Activated T-cell treated with anti-CD3 and anti-CD28 coated beads, Interleukin-2, amount 50 U/mL, for 4 hours (primary cell): ENCODE data around the gene MBP. TPM values are rescaled to one million over a fixed set of nuclear protein-coding genes. Genes with fewer than 3 reads are reported as not detected.
A peak's percentile ranks its signal among the peaks of the same experiment; 100 is the strongest.
"Not testable (repeated sequence)": the region's sequence is repeated elsewhere in the genome, so short reads cannot be mapped to it uniquely, and the experiment has no call there.

ENCODE experiments used
- ATAC-seq, 2 donors: fragments of 200-7000 bp; cut with Tn5 transposase; one replicate each; pipeline ENCODE4 v1.10.0; 2021
- DNase-seq: peaks from one replicate; pipeline ENCODE4 v3.0.0-alpha.2; 2020
- H3K27me3 Mint-ChIP-seq: one replicate; pipeline ENCODE4 v1.8.0; 2021; ENCODE audit warnings: low read depth, mixed read lengths
- H3K36me3 Mint-ChIP-seq: one replicate; pipeline ENCODE4 v1.8.0; 2022; ENCODE audit warnings: mixed read lengths; ENCODE audit not compliant: insufficient read depth
- H3K4me1 Mint-ChIP-seq: one replicate; pipeline ENCODE4 v1.8.0; 2021; ENCODE audit warnings: low read depth, mixed read lengths
- H3K4me3 Mint-ChIP-seq: one replicate; pipeline ENCODE4 v1.8.0; 2021; ENCODE audit warnings: mild to moderate bottlenecking, moderate library complexity, mixed read lengths
- H3K9me3 Mint-ChIP-seq: one replicate; pipeline ENCODE4 v1.8.0; 2021; ENCODE audit warnings: mixed read lengths
- total RNA-seq, 3 donors: library from RNA; stranded (reverse); gene quantifications; one replicate each; pipeline ENCODE4 v1.2.1, GENCODE V29; 2021

The MBP gene
- total RNA-seq, 3 donors from 2014 or later = 28.1 to 32.9 (median 32.3) TPM

DNA sequence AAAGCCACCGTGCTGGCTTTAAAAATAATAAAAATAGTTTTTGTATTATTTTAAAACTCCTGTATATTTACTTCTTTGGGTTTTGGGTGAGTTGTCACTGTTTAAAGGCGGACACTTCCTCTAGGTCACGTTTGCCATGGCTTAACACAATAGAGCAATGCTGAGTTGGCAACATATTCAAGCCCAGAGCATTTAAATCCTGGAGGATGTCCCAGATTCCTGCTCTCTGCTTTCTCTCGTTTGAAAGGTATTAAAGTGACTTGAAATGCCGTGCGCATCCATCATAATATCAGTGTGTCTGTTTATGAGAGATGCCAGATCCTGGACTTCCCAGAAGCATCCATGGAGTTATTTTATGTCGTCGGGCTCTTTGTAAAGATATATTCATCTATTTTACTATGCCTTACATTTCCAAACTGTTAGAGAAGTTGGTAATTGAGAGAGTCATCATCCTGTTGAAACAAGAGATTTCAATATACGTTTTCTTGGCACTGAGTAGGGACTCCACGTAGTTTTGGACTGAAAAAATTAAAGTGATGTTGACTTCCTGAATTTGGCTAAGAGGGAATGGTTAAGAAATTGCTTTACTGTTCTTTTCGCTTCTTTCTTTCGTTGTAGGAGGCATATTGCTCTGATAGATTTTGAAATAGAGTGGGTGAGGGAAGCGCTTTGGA lies 159.6 kb downstream of the MBP start:
- Mint-ChIP-seq H3K9me3 (no peaks in the 10 kb centered on the region), H3K27me3 (no peaks in the 10 kb centered on the region), H3K4me1 (peaks cover 2% of the 10 kb centered on the region), H3K36me3 (peaks cover 7% of the 10 kb centered on the region), H3K4me3 (no peak overlapping the region)
- ATAC-seq = no peak
- no peak for DNase-seq

DNA sequence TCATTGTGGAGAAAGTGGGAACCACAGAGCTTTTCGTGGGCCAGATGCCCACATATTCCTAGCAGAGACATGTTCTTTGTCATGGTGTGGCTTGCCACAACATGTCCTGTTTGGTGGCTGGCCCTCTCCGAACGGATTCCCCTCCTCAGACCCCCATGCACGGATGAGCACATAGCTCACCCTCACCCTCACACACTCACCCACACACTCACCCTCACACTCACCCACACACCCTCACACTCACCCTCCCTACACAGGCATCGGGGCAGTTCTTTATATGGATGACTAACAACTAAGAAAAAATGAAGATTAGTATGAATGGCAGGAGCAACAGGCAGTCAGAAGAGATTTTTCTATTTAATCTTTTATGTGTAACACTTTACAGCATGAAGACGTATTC lies 160.3 kb downstream of the MBP start:
- Mint-ChIP-seq H3K36me3 (peaks cover 7% of the 10 kb centered on the region), H3K4me1 (peaks cover 2% of the 10 kb centered on the region), H3K4me3 (no peak overlapping the region), H3K9me3 (no peaks in the 10 kb centered on the region), H3K27me3 (no peaks in the 10 kb centered on the region)
- ATAC-seq = no peak
- DNase-seq = no peak

DNA sequence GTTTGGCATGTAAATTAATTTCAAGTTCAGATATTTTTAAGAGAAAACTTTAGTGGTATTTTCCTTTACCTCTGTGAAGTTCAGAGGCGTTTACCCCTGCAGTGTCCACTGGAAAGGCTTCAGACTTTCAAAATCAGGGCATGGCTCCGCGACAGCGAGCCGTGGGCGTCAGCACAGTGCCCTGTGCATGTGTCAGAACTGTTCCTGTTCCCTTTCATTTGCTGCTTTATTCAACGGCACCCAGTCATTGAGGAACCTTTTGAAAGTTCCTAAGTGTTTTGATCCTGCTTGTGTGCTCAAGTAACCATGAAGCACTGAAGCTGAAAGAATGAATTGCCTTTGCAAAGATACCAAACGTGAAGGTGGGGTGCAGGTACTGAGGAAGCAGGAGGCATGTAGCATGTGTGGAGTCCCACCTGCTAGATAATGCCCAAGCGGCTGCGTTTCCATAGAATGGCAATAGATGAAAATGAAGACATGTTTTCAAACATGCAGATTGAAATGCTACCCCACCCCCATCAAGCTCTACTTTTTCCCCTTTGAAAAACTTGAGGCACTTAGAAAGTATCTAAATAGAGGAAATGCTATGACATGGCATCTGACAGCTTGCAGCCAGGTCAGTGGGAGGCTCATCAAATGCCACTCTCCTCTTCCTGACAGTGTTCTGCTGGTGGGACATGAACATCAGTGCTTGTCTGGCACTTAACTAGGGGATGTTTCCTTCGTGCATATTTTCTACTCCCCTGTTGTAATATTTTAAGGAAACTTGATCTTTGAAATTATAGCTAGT lies 161.6 kb downstream of the MBP start:
- Mint-ChIP-seq H3K27me3 (no peaks in the 10 kb centered on the region), H3K36me3 (peaks cover 7% of the 10 kb centered on the region), H3K4me3 (no peak overlapping the region), H3K4me1 (peaks cover 2% of the 10 kb centered on the region), H3K9me3 (no peaks in the 10 kb centered on the region)
- DNase-seq (no peak), ATAC-seq (no peak)

DNA sequence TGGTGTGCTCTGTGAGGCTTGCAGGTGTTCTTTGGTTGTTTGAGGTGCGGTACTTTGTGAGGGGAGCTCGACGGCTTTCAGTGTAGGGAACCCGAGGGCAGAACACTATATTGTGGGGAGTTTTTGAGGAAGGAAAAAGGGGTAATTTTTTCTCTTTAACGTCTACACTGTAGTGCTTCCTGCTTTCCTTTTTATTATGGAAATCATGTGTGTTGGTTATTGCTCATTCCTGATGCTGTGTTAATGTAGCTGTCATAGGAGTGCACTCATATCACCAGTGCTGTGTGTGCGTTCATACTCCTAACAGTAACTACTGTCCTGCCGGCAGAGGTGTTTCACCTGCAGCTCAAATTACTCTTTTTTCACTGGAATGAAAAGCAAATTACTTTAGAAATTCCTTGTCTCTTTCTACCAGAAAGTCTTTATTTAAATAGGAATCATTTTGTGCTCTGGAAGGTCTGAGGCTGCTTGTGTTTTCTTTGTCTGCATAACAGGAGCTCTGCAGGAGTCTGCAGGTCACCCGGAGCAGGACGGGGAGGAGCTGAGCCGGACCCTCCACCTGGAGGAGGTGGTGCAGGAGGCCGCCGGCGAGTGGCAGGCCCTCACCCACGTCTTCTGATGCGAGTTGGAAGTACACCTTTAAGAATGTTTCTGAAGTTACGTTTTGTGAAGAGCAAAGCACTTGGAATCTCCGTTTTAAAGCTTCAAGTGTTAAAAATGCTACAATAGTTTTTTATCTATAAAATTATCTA lies 164.7 kb downstream of the MBP start:
- no peak overlapping the region for H3K4me3 Mint-ChIP-seq
- no peak for ATAC-seq
- H3K9me3 Mint-ChIP-seq = no peaks in the 10 kb centered on the region
- H3K27me3 Mint-ChIP-seq = no peaks in the 10 kb centered on the region
- H3K4me1 Mint-ChIP-seq = peaks cover 26% of the 10 kb centered on the region
- no peak for DNase-seq
- peaks cover 17% of the 10 kb centered on the region for H3K36me3 Mint-ChIP-seq

DNA sequence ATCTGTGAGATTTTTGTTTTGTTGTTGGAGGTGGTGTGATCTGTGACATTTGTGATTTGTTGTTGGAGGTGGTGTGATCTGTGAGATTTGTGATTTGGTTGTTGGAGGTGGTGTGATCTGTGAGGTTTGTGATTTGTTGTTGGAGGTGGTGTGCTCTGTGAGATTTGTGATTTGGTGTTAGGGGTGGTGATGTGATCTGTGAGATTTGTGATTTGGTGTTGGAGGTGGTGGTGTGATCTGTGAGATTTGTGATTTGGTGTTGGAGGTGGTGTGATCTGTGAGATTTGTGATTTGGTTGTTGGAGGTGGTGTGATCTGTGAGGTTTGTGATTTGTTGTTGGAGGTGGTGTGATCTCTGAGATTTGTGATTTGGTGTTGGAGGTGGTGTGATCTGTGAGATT lies 165.3 kb downstream of the MBP start:
- Mint-ChIP-seq H3K4me1 (peaks cover 32% of the 10 kb centered on the region), H3K36me3 (peaks cover 23% of the 10 kb centered on the region)
- not testable (repeated sequence) for ATAC-seq, H3K27me3 Mint-ChIP-seq, H3K4me3 Mint-ChIP-seq, H3K9me3 Mint-ChIP-seq, DNase-seq

DNA sequence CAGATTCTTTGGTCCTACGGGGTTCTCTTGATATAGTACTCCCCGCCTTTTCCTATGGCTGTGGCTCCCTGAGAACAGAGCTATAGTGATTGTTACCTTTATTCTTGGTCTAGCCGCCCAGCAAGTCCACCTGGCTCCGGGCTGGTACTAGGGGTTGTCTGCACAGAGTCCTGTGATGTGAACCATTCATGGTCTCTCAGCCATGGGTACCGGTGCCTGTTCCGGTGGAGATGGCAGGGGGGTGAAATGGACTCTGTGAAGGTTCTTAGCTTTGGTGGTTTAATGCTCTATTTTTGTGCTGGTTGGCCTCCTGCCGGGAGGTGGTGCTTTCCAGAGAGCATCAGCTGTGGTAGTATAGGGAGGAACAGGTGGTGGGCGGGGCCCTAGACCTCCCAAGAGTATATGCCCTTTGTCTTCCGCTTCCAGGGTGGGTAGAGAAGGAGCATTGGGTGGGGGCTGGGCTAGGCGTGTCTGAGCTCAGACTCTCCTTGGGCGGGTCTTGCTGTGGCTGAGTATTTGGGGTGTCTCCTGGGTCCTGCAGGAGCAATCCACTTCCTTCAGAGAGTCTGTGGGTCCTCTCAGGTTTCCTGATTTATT lies 166.9 kb downstream of the MBP start:
- H3K4me3 Mint-ChIP-seq, H3K9me3 Mint-ChIP-seq, H3K27me3 Mint-ChIP-seq, DNase-seq, ATAC-seq: not testable (repeated sequence)
- Mint-ChIP-seq H3K4me1 (peaks cover 33% of the 10 kb centered on the region), H3K36me3 (peaks cover 37% of the 10 kb centered on the region)

DNA sequence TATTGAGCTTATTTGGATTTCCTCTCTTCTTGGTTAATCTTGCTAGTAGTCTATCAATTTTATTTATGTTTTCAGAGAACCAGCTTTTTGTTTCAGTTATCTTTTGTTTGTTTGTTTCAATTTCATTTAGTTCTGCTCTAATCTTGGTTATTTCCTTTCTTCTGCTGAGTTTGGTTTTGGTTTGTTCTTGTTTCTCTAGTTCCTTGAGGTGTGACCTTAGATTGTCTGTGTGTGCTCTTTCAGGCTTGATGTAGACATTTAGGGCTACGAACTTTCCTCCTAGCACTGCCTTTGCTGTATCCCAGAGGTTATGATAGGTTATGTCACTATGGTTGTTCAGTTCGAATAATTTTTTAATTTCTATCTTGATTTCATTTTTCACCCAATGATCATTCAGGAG lies 168.6 kb downstream of the MBP start:
- DNase-seq = no peak
- H3K27me3 Mint-ChIP-seq = no peaks in the 10 kb centered on the region

DNA sequence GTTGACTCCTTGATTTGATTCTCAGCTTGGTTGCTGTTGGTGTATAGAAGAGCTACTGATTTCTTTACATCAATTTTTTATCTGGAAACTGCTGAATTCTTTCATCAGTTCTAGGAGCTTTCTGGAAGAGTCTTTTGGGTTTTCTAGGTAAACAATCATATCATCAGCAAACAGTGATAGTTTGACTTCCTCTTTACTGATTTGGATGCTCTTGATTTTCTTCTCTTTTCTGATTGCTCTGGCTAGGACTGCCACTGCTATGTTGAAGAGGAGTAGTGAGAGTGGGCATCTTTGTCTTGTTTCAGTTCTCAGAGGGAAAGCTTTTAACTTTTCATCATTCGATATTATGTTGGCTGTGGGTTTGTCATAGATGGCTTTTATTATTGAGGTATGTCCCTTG lies 169.7 kb downstream of the MBP start:
- no peak for ATAC-seq
- Mint-ChIP-seq H3K27me3 (no peaks in the 10 kb centered on the region), H3K4me3 (no peak overlapping the region), H3K36me3 (peaks cover 53% of the 10 kb centered on the region), H3K4me1 (peaks cover 32% of the 10 kb centered on the region), H3K9me3 (peaks cover 5% of the 10 kb centered on the region)
- DNase-seq = no peak

More for the DNA sequence above, 168.6 kb downstream of the MBP start:
- ATAC-seq = no peak
- H3K4me3 Mint-ChIP-seq = peak overlapping the region; percentile 5
- peaks cover 52% of the 10 kb centered on the region for H3K36me3 Mint-ChIP-seq
- H3K4me1 Mint-ChIP-seq = peaks cover 32% of the 10 kb centered on the region
- peaks cover 5% of the 10 kb centered on the region for H3K9me3 Mint-ChIP-seq

DNA sequence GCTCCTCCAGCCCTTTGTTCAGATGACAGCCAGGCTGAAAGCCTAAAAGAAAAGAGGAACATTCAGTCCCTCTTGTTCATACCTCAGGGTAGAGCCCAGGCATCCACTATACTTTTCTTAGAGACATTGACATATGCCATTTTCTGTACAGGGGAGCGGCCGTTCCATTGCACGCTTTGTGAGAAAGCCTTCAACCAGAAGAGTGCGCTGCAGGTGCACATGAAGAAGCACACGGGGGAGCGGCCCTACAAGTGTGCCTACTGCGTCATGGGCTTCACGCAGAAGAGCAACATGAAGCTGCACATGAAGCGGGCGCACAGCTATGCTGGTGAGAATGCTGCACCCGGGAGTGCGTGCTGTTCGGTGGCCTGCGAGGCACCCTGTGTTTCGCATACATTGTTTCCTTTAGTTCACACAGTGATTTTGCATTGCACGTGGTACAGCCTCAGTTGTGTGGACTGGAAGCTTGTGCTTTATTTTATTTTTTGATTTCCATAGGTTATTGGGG lies 172.0 kb downstream of the MBP start:
- no peak for DNase-seq
- H3K4me1 Mint-ChIP-seq = peaks cover 35% of the 10 kb centered on the region
- ATAC-seq = no peak
- H3K27me3 Mint-ChIP-seq = no peaks in the 10 kb centered on the region
- peaks cover 5% of the 10 kb centered on the region for H3K9me3 Mint-ChIP-seq
- peaks cover 62% of the 10 kb centered on the region for H3K36me3 Mint-ChIP-seq
- no peak overlapping the region for H3K4me3 Mint-ChIP-seq

DNA sequence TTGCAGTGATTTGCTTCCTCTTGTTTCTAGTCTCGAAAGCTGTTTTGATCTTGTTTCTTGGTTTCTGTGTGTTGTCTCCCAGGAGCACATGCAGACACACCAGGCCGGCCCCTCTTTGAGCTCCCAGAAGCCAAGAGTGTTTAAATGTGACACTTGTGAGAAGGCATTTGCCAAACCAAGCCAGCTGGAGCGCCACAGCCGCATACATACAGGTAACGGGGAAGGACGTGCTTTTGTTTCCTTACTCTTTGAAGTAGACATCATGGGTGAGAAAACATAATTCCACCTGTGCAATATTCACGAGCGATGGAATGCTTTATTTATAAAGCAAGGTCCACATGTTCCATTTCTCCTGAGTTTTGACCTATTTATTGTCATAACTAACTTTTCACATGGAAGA lies 173.0 kb downstream of the MBP start:
- Mint-ChIP-seq H3K4me3 (no peak overlapping the region), H3K4me1 (peaks cover 27% of the 10 kb centered on the region), H3K27me3 (no peaks in the 10 kb centered on the region), H3K9me3 (peaks cover 5% of the 10 kb centered on the region), H3K36me3 (peaks cover 62% of the 10 kb centered on the region)
- DNase-seq = no peak
- ATAC-seq = no peak

DNA sequence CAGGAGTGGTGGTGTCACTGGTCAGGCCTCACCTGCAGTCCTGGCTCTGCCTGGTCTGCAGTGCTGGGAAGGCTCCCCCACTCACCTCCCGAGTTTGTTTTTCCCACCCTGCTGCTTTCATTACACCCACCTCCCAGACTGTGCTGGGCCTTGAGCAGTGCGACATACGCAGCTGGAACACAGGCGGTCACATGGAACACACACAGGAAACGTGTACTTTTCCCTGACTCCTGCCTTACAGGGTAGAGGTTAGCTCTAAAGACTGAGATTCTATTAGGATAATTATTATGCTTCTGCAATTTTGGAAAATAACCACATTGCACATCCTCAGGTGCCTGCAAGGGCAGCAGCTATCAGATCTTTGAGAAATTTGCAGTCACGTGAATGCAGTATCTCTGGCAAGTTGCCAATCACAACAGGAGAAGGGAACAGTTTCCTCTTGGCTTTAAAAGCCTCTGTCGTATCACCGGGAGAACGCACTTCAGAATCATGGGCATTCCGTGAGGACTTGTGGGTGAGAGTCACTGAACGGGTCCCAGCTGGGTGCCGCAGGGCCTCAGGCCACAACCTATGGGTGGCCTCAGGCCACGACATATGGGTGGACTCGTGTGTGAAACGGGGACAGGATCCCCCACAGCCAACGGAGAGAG lies 173.8 kb downstream of the MBP start:
- no peak for ATAC-seq
- no peaks in the 10 kb centered on the region for H3K27me3 Mint-ChIP-seq
- H3K4me1 Mint-ChIP-seq = peaks cover 20% of the 10 kb centered on the region
- H3K36me3 Mint-ChIP-seq = peaks cover 58% of the 10 kb centered on the region
- no peak overlapping the region for H3K4me3 Mint-ChIP-seq
- DNase-seq = no peak
- H3K9me3 Mint-ChIP-seq = peaks cover 5% of the 10 kb centered on the region

DNA sequence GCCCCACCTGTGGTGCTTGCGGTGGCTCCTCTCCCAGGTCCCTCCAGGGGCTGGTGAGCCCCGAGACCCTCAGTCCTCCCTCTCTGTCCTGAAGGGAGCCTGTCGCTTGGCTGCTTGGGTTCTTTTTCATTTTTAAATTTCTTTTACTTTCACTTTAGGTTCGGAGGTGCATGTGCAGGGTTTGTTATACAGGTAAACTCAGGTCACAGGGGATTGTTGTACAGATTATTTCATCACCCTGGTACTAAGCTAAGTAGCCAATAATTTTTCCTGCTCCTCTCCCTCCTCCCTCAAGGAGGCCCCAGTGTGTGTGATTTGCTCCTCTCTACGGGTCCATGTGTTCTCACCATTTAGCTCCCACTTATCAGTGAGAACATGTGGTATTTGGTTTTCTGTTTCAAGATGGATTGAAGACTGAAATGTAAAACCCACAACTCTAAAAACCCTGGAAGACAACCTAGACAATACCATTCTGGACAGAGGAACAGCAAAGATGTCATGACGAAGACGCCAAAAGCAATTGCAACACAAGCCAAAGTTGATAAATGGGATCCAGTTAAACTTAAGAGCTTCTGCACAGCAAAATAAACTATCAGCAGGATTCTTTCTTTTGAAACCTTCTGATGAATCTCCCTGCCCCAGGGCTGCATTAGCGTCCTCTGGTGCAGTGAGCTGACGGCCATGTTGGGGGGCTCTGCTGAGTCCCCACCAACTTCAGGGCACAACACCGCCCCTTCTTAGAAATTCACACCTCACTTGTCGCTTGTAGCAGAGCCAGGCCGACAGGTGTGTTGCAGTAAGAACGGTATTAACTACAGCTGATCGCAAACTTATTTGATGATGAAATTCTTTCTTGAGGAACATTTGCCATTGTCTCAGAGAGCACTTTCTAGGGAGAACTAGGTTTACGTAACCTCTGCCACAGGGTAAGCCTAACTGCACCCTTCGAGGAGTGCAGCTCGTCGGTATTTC lies 174.9 kb downstream of the MBP start:
- Mint-ChIP-seq H3K27me3 (no peaks in the 10 kb centered on the region), H3K36me3 (peaks cover 52% of the 10 kb centered on the region), H3K4me3 (no peak overlapping the region), H3K9me3 (peaks cover 5% of the 10 kb centered on the region), H3K4me1 (peaks cover 9% of the 10 kb centered on the region)
- DNase-seq (no peak), ATAC-seq (no peak)

DNA sequence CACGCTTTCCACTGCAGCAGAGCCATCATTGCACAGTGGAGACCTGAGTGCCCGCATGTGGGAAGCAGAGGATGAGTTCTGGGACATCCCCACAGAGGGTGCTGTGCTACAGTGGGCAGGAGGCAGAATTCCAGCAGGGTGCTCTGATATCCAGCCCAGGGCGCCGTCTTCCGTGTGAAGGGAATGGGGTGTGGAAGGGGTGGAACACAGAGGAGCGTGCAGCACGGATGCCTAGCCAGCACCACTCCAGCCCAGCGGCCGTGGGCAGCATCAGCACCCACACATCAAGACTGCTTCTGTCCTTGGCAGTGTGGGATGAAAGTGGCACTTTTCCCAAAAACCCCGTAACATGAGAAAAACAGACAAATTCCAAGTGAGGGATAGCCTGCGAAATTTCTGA lies 175.9 kb downstream of the MBP start:
- H3K27me3 Mint-ChIP-seq = no peaks in the 10 kb centered on the region
- ATAC-seq = no peak
- peaks cover 5% of the 10 kb centered on the region for H3K4me1 Mint-ChIP-seq
- H3K36me3 Mint-ChIP-seq = peaks cover 44% of the 10 kb centered on the region
- no peaks in the 10 kb centered on the region for H3K9me3 Mint-ChIP-seq
- H3K4me3 Mint-ChIP-seq = no peak overlapping the region
- DNase-seq = no peak
